Stimulated activated CD8-positive, alpha-beta memory T cell treated with anti-CD3 and anti-CD28 coated beads, Interleukin-7, amount 100 ng/mL, for 48 hours (primary cell): ENCODE measurements around the gene TGFB1.
"Not testable (repeated sequence)": the region's sequence is repeated elsewhere in the genome, so short reads cannot be mapped to it uniquely, and the experiment has no call there.

Experiments used
- DNase-seq, 2 donors: peaks; one replicate each; pipeline ENCODE4 v3.0.0-alpha.2; 2020; ENCODE audit warnings: low read depth in 1 of 2; ENCODE audit errors: extremely low read depth in 1 of 2

TGFB1 gene

GRCh38 chr19:41353466-41354342, at the start of gene TGFB1:
Gene TGFB1 (minus strand): TSS chr19:41353922. CDS start chr19:41353044, 878 bp downstream.
- DNase-seq, result peak; percentile 84 to 86

GRCh38 chr19:41402010-41402409, 48.3 kb upstream of the TGFB1 start:
- DNase-seq, result no peak

GRCh38 chr19:41401483-41401882, 47.8 kb upstream of the TGFB1 start:
- DNase-seq, result no peak

- no peak for DNase-seq
These were observed 45.8 kb upstream of the TGFB1 start for GRCh38 chr19:41399525-41399924.

- DNase-seq, result no peak
These were observed 45.4 kb upstream of the TGFB1 start for GRCh38 chr19:41399091-41399490.

- DNase-seq, result no peak
These were observed 44.9 kb upstream of the TGFB1 start for GRCh38 chr19:41398598-41398997.

GRCh38 chr19:41398050-41398418, 44.3 kb upstream of the TGFB1 start:
- no peak for DNase-seq

- peak; percentile 98 to 99 for DNase-seq
These were observed 43.6 kb upstream of the TGFB1 start, which contains the start of the genes BCKDHA and EXOSC5 for GRCh38 chr19:41397086-41398049. Gene BCKDHA (plus strand): TSS chr19:41397818. CDS start chr19:41397828, 10 bp downstream. Gene EXOSC5 (minus strand): TSS chr19:41397359. CDS start chr19:41397328, 31 bp downstream.

- DNase-seq, result no peak
These were observed 41.6 kb upstream of the TGFB1 start for GRCh38 chr19:41395355-41395754.

- no peak for DNase-seq
These were observed 39.1 kb upstream of the TGFB1 start for GRCh38 chr19:41392775-41393174.

GRCh38 chr19:41391618-41392017, 37.9 kb upstream of the TGFB1 start:
- no peak for DNase-seq

GRCh38 chr19:41386442-41386841, 32.7 kb upstream of the TGFB1 start:
- DNase-seq, result no peak

GRCh38 chr19:41384351-41384750, 30.6 kb upstream of the TGFB1 start:
- DNase-seq, result no peak

GRCh38 chr19:41381536-41381935, 27.8 kb upstream of the TGFB1 start:
- DNase-seq, result not testable (repeated sequence)

GRCh38 chr19:41377977-41378709, 24.4 kb upstream of the TGFB1 start:
- no peak for DNase-seq

- no peak for DNase-seq
These were observed 23.3 kb upstream of the TGFB1 start for GRCh38 chr19:41376998-41377365.

- no peak for DNase-seq
These were observed 22.7 kb upstream of the TGFB1 start, which contains the start of gene TMEM91 for GRCh38 chr19:41376241-41376997. Gene TMEM91 (plus strand): TSS chr19:41376533. CDS start chr19:41378310, 1,777 bp downstream.

GRCh38 chr19:41373993-41374392, 20.3 kb upstream of the TGFB1 start:
- no peak for DNase-seq

- no peak for DNase-seq
These were observed 18.8 kb upstream of the TGFB1 start for GRCh38 chr19:41372501-41372900.

- no peak for DNase-seq
These were observed 17.8 kb upstream of the TGFB1 start for GRCh38 chr19:41371541-41371940.
